Fibroblast of lung (primary cell): Measurements from ENCODE around the gene CELF5.

ENCODE experiments used
- EZH2 ChIP-seq: IDR thresholded peaks from 2 replicates; pipeline ENCODE4 v1.5.1; 2012; ENCODE audit warnings: low read length, control low read depth, mild to moderate bottlenecking; ENCODE audit errors: missing control alignments
- TF ChIP-seq, protein P1 (sequence below), 2 donors: IDR thresholded peaks in 1 of 2; conservative IDR thresholded peaks in 1 of 2; 1 replicate in 1 of 2; 2 replicates in 1 of 2; pipeline ENCODE4 v1.5.1; 2011 to 2012; ENCODE audit warnings: low read length in 2 of 2, control low read depth in 1 of 2, inconsistent platforms in 1 of 2, low read depth in 1 of 2, mild to moderate bottlenecking in 1 of 2

- TF ChIP-seq, protein P1, sequence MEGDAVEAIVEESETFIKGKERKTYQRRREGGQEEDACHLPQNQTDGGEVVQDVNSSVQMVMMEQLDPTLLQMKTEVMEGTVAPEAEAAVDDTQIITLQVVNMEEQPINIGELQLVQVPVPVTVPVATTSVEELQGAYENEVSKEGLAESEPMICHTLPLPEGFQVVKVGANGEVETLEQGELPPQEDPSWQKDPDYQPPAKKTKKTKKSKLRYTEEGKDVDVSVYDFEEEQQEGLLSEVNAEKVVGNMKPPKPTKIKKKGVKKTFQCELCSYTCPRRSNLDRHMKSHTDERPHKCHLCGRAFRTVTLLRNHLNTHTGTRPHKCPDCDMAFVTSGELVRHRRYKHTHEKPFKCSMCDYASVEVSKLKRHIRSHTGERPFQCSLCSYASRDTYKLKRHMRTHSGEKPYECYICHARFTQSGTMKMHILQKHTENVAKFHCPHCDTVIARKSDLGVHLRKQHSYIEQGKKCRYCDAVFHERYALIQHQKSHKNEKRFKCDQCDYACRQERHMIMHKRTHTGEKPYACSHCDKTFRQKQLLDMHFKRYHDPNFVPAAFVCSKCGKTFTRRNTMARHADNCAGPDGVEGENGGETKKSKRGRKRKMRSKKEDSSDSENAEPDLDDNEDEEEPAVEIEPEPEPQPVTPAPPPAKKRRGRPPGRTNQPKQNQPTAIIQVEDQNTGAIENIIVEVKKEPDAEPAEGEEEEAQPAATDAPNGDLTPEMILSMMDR (conservative IDR thresholded peaks at IDR 0.05 in 1 of 2, IDR thresholded peaks at IDR 0.05 in 1 of 2; ENCODE audit: low read depth in 1 of 2, low read length in 2 of 2), result no peak
- TF ChIP-seq EZH2, result no peak
These were observed 59.6 kb downstream of the CELF5 start for GRCh38 chr19:3283886-3284657.
